ENCODE results near the gene HCFC1R1.

Gene HCFC1R1

DNA sequence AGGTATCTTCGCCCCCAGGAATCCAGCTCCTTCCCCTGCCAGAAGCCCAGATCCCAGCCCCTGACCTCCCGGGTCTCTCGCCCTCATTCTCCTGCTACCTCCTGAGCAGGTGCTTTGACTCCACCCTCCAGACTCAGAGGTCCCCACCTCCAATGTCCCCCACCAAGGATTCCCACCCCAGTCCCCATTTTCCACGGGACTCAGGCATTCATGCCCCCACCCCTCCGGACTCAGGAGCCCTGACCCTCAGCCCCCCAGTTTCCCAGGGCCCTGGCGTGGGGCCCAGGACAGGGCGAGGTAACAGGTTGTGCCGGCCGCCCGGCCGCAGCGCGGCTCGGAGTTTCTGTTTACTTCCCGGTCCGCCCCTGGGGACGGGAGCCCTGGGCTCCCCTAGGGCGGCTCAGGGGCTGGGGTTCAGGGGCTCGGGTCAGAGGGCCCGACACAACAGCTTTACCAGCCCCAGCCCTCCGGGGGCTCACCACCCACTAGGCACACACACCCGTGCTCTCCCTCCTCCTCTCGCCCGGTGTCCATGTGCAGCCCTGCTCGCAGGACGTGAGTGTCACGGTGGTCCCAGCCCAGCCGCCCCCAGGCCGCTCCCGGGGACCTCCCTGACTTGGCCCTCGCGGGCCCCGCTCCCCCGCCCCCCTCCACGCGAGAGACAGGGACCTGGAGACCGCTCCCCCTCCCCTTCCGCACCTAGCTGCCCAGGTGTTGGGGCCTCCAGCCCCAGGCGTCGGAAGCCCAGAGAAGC lies 12.4 kb upstream of the HCFC1R1 start:
- DNase-seq (ENCODE audit: low read depth in 2 of 2): no peak

DNA sequence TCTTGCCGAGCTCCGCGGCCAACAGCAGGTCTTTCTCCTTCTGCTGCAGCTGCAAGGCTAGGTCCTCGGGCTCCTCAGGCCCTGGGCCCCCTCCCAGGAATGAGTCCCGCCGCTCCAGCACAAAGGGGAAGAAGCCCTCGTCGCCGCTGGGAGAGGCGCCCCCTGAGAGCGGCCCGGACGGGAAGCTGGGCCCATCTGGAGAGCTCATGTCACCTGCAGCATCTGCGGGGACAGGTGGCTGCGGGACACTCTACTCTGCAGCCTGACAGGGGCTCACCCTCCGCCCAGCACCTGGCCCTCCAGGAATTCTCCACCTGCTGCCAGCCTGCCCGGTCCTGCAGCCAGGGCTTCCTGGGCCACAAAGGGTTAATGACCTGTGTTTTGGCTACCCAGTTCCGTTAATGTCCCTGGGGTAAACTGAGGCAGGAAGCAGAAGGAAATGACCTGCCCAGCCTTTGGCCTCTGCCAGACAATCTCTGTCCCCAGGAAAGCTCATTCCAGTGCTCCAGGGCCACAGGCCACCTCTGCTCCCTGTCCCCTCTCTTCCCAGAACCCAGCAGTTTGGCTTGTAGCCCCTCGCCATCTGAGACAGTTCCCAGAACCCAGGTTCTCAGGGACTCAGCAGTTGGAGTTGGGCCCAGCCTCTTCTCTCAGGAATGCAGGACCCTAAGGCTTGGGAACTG lies 11.7 kb upstream of the HCFC1R1 start:
- no peak for DNase-seq (ENCODE audit: low read depth in 2 of 2)

DNA sequence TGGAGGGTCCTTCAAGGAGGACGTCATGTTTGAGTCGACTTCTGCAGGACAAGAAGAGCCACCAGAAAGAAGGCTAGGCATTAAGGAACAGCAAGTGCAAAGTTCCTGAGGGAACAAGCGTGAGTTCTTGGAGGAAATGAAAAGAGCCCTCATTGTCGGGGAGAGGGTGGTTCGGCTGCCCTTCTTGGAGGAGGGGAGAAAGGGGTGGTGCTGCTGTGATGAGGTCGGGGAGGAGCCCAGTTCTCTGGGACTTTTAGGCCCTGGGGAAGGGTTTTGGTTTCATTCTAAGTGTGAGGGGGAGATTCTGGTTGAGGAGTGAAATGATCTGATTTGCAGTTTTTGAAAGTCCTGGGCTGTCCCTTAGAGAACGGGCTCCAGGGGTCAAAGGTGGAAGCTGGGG lies 8.9 kb upstream of the HCFC1R1 start:
- no peak for DNase-seq (ENCODE audit: low read depth in 2 of 2)

- DNase-seq (ENCODE audit: low read depth in 2 of 2): no peak
These were observed 6.8 kb upstream of the HCFC1R1 start for GRCh38 chr16:3030222-3031212.

GRCh38 chr16:3029491-3030221 lies 5.9 kb upstream of the HCFC1R1 start:
- DNase-seq (ENCODE audit: low read depth in 2 of 2): peak in 1 of 2 donors; percentile 51

DNA sequence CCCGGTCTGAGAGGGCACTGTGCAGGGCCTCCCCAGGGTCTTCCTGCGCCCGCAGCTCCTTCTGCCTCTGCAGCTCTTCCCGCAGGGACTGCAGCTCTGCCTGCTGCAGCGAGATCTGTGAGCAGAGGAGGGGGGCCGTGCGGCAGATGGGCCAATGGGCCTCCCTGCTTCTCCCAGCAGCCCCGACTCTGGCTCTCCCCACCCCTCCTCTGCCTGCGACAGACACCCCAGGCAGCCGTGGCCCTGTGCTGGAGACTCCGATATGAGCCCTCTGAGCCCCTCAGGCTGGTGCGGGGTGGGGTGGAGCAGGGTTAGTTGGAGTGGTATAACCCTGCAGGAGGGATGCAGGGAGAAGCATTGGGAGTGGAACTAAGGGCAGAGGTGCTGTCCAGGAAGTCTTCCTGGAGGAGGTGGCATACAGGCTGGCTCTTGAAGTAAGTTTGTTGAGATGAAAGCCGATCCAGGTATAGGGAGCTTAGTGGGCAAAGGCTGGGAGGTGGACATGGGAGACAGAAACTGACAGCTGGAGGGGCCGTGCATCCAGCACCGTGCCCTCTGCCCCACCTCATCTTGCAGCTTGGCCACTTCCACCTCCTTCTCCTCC lies 5.1 kb upstream of the HCFC1R1 start:
- no peak for DNase-seq (ENCODE audit: low read depth in 2 of 2)

- peak; percentile 76 to 87 for DNase-seq (ENCODE audit: low read depth in 2 of 2)
These were observed 4.4 kb upstream of the HCFC1R1 start for GRCh38 chr16:3027983-3028715.

DNA sequence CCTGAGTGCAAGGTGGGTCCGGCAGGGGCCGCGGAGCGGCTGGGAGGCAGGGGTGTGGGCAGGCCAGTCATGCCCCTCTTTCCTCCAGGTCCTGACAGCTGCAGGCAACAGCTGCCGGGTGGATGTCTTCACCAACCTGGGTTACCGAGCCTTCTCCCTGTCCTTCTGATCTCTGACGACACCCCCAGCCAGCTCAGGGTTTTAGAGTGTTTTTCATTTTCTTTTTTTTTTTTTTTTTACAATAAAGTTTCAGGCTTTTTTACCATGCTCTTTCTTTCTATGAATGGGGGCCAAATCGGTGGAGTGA lies 3.7 kb upstream of the HCFC1R1 start:
- DNase-seq (ENCODE audit: low read depth in 2 of 2): no peak

- no peak for DNase-seq (ENCODE audit: low read depth in 2 of 2)
These were observed 3.1 kb upstream of the HCFC1R1 start for GRCh38 chr16:3026609-3027488.

DNA sequence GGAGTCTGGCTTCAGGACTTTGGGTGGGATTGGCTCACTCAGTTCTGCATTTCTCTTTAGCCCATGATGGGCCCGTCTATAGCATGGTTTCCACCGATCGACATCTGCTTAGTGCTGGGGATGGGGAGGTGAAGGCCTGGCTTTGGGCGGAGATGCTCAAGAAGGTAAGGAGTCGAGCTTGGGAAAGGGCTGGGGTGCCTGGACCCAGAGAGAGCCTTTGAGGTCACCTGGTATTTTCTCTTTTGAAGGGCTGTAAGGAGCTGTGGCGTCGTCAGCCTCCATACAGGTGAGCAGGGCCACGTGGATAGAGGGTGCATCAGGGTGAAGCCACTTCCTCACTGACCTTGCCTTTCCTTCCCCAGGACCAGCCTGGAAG lies 2.2 kb upstream of the HCFC1R1 start:
- DNase-seq (ENCODE audit: low read depth in 2 of 2): no peak

- DNase-seq (ENCODE audit: low read depth in 2 of 2): no peak
These were observed 1.6 kb upstream of the HCFC1R1 start for GRCh38 chr16:3025032-3026002.

GRCh38 chr16:3023415-3023668 lies 400 bp downstream of the HCFC1R1 start:
- no peak for DNase-seq (ENCODE audit: low read depth in 2 of 2)

- DNase-seq (ENCODE audit: low read depth in 2 of 2): no peak
These were observed 893 bp downstream of the HCFC1R1 start for GRCh38 chr16:3022684-3023414.

GRCh38 chr16:3022208-3022683 lies 1.5 kb downstream of the HCFC1R1 start:
- DNase-seq (ENCODE audit: low read depth in 2 of 2): peak; percentile 77 to 92

GRCh38 chr16:3021449-3022207 lies 2.1 kb downstream of the HCFC1R1 start:
- peak; percentile 86 to 89 for DNase-seq (ENCODE audit: low read depth in 2 of 2)

GRCh38 chr16:3020604-3021448 lies 2.9 kb downstream of the HCFC1R1 start:
- no peak for DNase-seq (ENCODE audit: low read depth in 2 of 2)
